HG03064 (cell line): Measurements from ENCODE around the gene SNRNP25.

Experiments
- ATAC-seq: cut with Tn5 transposase; IDR thresholded peaks from one replicate; pipeline ENCODE4 v1.9.1; 2021; ENCODE audit warnings: low read depth; ENCODE audit not compliant: unreplicated experiment

Gene SNRNP25

GRCh38 chr16:62283-62967 lies 8.8 kb downstream of the SNRNP25 start:
- ATAC-seq: no peak

- ATAC-seq: no peak
These were observed 9.4 kb downstream of the SNRNP25 start for GRCh38 chr16:62968-63391.

- ATAC-seq: no peak
These were observed 9.8 kb downstream of the SNRNP25 start for GRCh38 chr16:63466-63865.

- no peak for ATAC-seq
These were observed 10.6 kb downstream of the SNRNP25 start for GRCh38 chr16:63998-64913.

GRCh38 chr16:64914-65255 lies 11.3 kb downstream of the SNRNP25 start:
- no peak for ATAC-seq

- ATAC-seq: no peak
These were observed 12.1 kb downstream of the SNRNP25 start for GRCh38 chr16:65745-66144.

GRCh38 chr16:66309-67182 lies 12.9 kb downstream of the SNRNP25 start:
- ATAC-seq: no peak

- ATAC-seq: no peak
These were observed 13.7 kb downstream of the SNRNP25 start for GRCh38 chr16:67183-67791.

- ATAC-seq: no peak
These were observed 14.5 kb downstream of the SNRNP25 start for GRCh38 chr16:67884-68789.

GRCh38 chr16:69181-69580 lies 15.6 kb downstream of the SNRNP25 start:
- ATAC-seq: no peak

- ATAC-seq: no peak
These were observed 17.5 kb downstream of the SNRNP25 start for GRCh38 chr16:71210-71539.

- no peak for ATAC-seq
These were observed 18.1 kb downstream of the SNRNP25 start for GRCh38 chr16:71540-72401.

- no peak for ATAC-seq
These were observed 19.2 kb downstream of the SNRNP25 start, which contains the start of gene RHBDF1 for GRCh38 chr16:72561-73548. Gene RHBDF1, minus strand, starts transcription at chr16:72631. Its CDS starts 7,616 bp downstream, at chr16:65015.

- no peak for ATAC-seq
These were observed 20.6 kb downstream of the SNRNP25 start for GRCh38 chr16:74051-74746.

- no peak for ATAC-seq
These were observed 21.2 kb downstream of the SNRNP25 start for GRCh38 chr16:74747-75334.
